Esophagus squamous epithelium (tissue), 5 donors: ENCODE data around the gene RGL3. TPM values are rescaled to one million over a fixed set of nuclear protein-coding genes. Genes with fewer than 3 reads are reported as not detected.

Experiments used
- DNase-seq: peaks from one replicate; lab custom pipeline; 2025; lab: John Stamatoyannopoulos, UW
- H3K27ac ChIP-seq, 4 donors: fragments of 200-600 bp; sonication (generic); one replicate each; pipeline ENCODE4 v1.5.1; 2016 to 2019; ENCODE audit warnings: mild to moderate bottlenecking in 1 of 4
- H3K27me3 ChIP-seq, 4 donors: fragments of 200-600 bp; sonication (generic); 1 replicate in 3 of 4; 2 replicates in 1 of 4; pipeline versions ENCODE4 v1.5.1 to v1.6.0; 2017 to 2021; ENCODE audit warnings: antibody characterized with exemption in 1 of 4
- H3K36me3 ChIP-seq, 3 donors: fragments of 200-600 bp; sonication (generic); one replicate each; pipeline ENCODE4 v1.5.1; 2016 to 2019
- H3K4me1 ChIP-seq, 3 donors: fragments of 200-600 bp; sonication (generic); one replicate each; pipeline ENCODE4 v1.5.1; 2017 to 2019
- H3K4me3 ChIP-seq, 4 donors: fragments of 200-600 bp; sonication (generic); 1 replicate in 3 of 4; 2 replicates in 1 of 4; pipeline ENCODE4 v1.5.1; 2016 to 2019; ENCODE audit warnings: mild to moderate bottlenecking in 2 of 4, moderate library complexity in 1 of 4
- H3K9me3 ChIP-seq, 3 donors: fragments of 200-600 bp; sonication (generic); one replicate each; pipeline ENCODE4 v1.5.1; 2016 to 2019
- POLR2A ChIP-seq, 4 donors: fragments of 450-650 bp; IDR thresholded peaks; one replicate each; pipeline ENCODE4 v1.6.1; 2017; ENCODE audit warnings: antibody characterized with exemption in 4 of 4, mild to moderate bottlenecking in 4 of 4, moderate library complexity in 3 of 4
- WGBS, 2 donors: methylation state at CpG; one replicate each; pipeline ENCODE4 v1.1.5; 2018; 5-methylcytosine and 5-hydroxymethylcytosine counted together
- intact Hi-C: fragments of 100-400 bp; cut with DNase I; formaldehyde crosslinking; loops from one replicate; pipeline ENCODE4 v1.15.0; 2022
- total RNA-seq, 4 donors: library from RNA; depleted of rRNA; stranded (reverse); fragments of >200 nt; gene quantifications; one replicate each; pipeline ENCODE4 v1.1.0, GENCODE V29; 2016
- TF ChIP-seq, protein P1 (sequence below), 6 experiments: fragments of 450-650 bp in 4 of 6; fragments of 200-600 bp in 2 of 6; sonication (generic) in 2 of 6; IDR thresholded peaks; one replicate each; pipeline ENCODE4 v1.5.1; 2016 to 2019; ENCODE audit warnings: antibody characterized with exemption in 6 of 6, mild to moderate bottlenecking in 4 of 6, moderate library complexity in 4 of 6
- donor health status: DM: yes; HTN: yes; CAD: no.

Gene RGL3
- total RNA-seq, 4 donors from 2014 or later: 0.22 to 1.9 (median 0.45) TPM

DNA sequence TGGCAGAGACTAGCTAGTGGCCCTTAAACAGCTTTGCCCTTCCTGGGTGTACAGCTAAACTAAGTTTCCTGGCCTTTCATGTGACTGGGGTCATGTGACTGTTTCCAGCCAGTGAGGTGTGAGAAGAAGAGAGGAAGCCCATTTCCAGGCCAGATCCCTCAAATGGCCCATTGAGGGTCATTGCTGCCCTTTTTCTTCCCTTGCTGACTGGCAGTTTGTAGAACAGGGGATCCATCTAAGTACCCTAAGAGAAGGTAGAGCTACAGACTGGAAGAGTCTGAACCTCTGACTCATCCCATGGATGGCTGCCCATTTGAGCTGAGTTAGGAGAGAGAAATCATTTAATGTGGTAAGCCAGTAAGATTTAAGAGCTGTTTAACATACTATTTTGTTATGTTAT lies 41.9 kb downstream of the RGL3 start:
- Histone ChIP-seq H3K9me3 (no peaks in the 10 kb centered on the region), H3K36me3 (no peaks in the 10 kb centered on the region), H3K27me3 (peaks cover 0 to 8% (median 0%) of the 10 kb centered on the region in 4 donors), H3K4me3 (no peak overlapping the region), H3K27ac (peak overlapping the region; percentile 44 to 73 (median 62)), H3K4me1 (peaks cover 34 to 73% (median 56%) of the 10 kb centered on the region in 3 donors)
- no peak for DNase-seq
- no peak for TF ChIP-seq POLR2A (IDR thresholded peaks at IDR 0.05)
- intact Hi-C loops: no loop called here

DNA sequence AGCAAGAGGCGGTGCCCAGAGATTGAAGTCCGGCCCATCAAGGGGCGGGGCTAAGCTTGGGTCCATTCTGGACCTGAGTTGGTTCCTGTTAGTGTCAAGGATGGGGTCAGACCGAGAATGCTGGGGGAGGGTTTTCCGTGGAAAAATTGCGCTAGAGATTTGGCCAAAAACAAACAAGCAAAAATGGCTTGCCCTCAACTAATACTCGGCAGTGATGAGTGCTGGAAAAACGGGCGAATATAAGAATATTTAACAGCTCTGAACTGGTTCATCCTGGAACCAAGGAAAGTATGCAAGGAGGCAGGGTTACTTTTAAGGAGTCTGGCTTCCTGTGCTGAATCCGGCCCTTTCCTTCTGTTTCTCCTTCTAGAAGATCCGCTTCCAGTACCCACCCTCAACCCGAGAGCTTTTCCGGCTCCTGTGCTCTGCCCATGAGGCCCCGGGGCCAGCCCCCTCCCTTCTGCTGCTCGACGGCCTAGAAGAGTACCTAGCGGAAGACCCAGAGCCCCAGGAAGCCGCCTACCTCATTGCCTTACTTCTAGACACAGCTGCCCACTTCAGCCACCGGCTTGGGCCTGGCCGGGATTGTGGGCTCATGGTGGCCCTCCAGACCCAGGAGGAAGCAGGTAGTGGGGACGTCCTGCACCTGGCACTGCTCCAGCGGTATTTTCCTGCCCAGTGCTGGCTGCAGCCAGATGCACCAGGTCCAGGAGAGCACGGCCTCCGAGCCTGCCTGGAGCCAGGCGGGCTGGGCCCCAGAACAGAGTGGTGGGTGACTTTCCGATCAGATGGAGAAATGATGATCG lies 43.8 kb downstream of the RGL3 start:
- Histone ChIP-seq H3K4me1 (peaks cover 25 to 55% (median 44%) of the 10 kb centered on the region in 3 donors), H3K4me3 (peak overlapping the region; percentile 56 to 86 (median 64)), H3K9me3 (no peaks in the 10 kb centered on the region), H3K27me3 (no peaks in the 10 kb centered on the region), H3K27ac (peak overlapping the region; percentile 95 to 99 (median 96)), H3K36me3 (no peaks in the 10 kb centered on the region)
- DNase-seq: no peak
- TF ChIP-seq, protein P1, sequence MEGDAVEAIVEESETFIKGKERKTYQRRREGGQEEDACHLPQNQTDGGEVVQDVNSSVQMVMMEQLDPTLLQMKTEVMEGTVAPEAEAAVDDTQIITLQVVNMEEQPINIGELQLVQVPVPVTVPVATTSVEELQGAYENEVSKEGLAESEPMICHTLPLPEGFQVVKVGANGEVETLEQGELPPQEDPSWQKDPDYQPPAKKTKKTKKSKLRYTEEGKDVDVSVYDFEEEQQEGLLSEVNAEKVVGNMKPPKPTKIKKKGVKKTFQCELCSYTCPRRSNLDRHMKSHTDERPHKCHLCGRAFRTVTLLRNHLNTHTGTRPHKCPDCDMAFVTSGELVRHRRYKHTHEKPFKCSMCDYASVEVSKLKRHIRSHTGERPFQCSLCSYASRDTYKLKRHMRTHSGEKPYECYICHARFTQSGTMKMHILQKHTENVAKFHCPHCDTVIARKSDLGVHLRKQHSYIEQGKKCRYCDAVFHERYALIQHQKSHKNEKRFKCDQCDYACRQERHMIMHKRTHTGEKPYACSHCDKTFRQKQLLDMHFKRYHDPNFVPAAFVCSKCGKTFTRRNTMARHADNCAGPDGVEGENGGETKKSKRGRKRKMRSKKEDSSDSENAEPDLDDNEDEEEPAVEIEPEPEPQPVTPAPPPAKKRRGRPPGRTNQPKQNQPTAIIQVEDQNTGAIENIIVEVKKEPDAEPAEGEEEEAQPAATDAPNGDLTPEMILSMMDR (IDR thresholded peaks at IDR 0.05): no peak
- TF ChIP-seq POLR2A (IDR thresholded peaks at IDR 0.05): peak in 2 of 4 donors; percentile 25 to 76
- WGBS, 2 donors: 5 to 7% methylated on average over 13 to 24 of the region's 27 CpGs
- intact Hi-C loops: no loop called here

DNA sequence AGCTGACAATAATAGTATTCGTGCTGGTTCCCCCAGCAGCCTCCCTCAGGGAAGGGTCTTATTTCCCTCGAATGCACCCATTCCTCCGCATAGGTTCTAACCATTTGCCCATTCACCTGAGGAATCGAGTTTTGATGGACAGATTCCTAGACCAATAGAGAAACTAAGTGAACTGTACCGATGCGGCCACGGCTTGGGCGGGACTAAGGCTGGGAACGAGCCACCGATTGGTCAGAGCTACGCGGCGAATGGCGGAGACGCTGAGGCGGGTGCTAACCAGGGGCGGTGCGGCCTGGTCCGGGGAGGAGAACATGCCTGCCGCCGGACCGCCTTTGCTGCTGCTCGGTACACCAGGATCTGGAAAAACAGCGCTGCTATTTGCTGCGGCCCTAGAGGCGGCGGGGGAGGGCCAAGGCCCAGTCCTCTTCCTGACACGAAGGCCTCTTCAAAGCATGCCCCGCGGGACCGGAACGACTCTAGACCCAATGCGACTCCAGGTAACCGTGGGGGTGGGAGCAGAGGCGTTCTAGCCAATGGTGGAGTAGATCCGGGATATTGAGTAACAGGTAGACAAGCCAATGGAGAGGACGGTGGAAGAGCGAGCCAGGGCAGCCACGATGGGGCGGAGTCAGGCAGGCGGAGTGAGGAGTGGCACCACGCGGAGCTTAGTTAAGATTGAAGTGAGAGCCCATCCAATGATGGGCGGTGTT lies 44.5 kb downstream of the RGL3 start, which contains the start of gene SWSAP1:
Gene SWSAP1, plus strand, starts transcription at position 234 of the 710 bp plus-strand sequence. Its CDS starts 15 bp downstream, at position 249.
- TF ChIP-seq, protein P1 (IDR thresholded peaks at IDR 0.05): peak in 1 of 6 experiments; percentile 25
- TF ChIP-seq POLR2A (IDR thresholded peaks at IDR 0.05): peak in 2 of 4 donors; percentile 3 to 32
- Histone ChIP-seq H3K4me3 (peak within 1 kb of the TSS; percentile 56 to 86 (median 64)), H3K36me3 (peaks cover 0 to 4% (median 0%) of the 10 kb centered on the region in 3 donors), H3K9me3 (no peaks in the 10 kb centered on the region), H3K4me1 (peaks cover 25 to 51% (median 40%) of the 10 kb centered on the region in 3 donors), H3K27me3 (no peaks in the 10 kb centered on the region), H3K27ac (peak within 1 kb of the TSS; percentile 95 to 99 (median 96))
- peak; percentile 98 for DNase-seq
- 0% methylated on average over 12 to 16 of the region's 44 CpGs for WGBS, 2 donors
- intact Hi-C loops: no loop called here

DNA sequence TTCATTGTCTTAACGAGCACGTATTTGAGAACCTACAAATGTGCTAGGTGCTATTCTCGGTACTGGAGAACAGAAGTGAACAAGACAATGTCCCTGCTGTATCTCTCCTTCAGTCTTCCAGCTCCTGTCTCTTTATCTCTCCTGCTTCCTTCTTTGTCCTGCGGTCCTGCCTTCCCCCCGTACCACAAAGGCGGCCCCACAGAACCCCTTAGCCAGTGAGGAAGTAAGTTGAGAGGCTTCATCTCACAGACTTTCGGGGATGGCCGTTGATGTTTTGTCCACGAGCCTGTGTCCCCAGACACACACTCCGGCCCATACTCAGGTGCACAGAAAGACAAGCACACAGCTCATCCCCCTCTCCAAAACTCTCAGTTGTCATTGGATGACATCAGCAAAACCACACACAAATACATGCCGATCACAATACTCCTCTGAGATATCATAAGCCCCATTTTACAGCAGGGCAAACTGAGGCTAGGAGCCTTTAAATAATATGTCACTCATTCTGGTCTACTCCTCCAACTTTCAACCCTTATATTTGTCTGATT lies 45.2 kb downstream of the RGL3 start:
- WGBS, 2 donors: 26 to 38% methylated on average over 10 to 11 of the region's 11 CpGs
- Histone ChIP-seq H3K36me3 (peaks cover 0 to 6% (median 0%) of the 10 kb centered on the region in 3 donors), H3K9me3 (no peaks in the 10 kb centered on the region), H3K4me1 (peaks cover 25 to 49% (median 40%) of the 10 kb centered on the region in 3 donors), H3K4me3 (peak overlapping the region; percentile 56 to 86 (median 64)), H3K27me3 (no peaks in the 10 kb centered on the region), H3K27ac (peak overlapping the region; percentile 95 to 99 (median 96))
- DNase-seq: no peak
- intact Hi-C loops: no loop called here
- TF ChIP-seq POLR2A (IDR thresholded peaks at IDR 0.05): no peak
- TF ChIP-seq, protein P1 (IDR thresholded peaks at IDR 0.05): no peak

DNA sequence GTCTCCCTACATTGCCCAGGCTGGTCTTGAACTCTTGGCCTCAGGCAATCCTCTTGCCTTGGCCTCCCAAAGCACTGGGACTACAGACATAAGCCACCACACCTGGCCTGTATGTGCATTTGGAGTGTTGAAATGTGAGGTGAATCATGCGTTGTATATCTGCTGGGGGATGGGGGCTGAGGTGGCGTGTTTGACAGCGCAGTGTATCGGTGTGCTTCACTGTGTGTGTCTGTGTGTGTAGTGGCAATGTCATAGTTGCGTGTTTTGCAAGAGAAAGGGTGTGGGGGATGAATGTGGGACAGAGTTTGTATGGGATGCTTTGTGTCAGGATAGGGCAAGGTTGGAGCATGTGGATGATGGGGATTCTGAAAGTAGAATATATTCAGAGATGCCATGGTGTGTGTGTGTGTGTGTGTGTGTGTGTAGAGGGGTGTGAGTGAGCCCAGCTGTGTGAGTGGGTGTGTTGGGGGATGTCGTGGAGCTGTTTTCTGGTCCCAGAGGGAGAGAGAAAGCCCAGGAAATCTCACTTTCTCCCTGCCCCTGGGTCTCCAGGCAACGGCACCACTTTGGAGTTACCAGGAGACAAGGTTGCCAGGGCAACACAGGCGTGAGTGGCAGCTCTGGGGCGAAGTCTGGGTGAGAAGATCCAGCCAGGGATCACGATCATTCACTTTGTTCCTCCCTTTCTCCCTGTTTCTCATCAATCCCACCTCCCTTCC lies 45.8 kb downstream of the RGL3 start:
- H3K4me3 ChIP-seq: no peak overlapping the region
- intact Hi-C loops: no loop called here
- H3K27ac ChIP-seq: no peak overlapping the region
- H3K36me3 ChIP-seq: peaks cover 0 to 7% (median 0%) of the 10 kb centered on the region in 3 donors
- H3K4me1 ChIP-seq: peaks cover 20 to 43% (median 37%) of the 10 kb centered on the region in 3 donors
- no peaks in the 10 kb centered on the region for H3K27me3 ChIP-seq
- no peaks in the 10 kb centered on the region for H3K9me3 ChIP-seq
- 49 to 55% methylated on average over 9 to 10 of the region's 10 CpGs for WGBS, 2 donors
- TF ChIP-seq, protein P1 (IDR thresholded peaks at IDR 0.05): no peak
- TF ChIP-seq POLR2A (IDR thresholded peaks at IDR 0.05): no peak
- DNase-seq: no peak
